ENCODE measurements around the gene PDE6A.
A peak's percentile ranks its signal among the peaks of the same experiment; 100 is the strongest.
"Not testable (repeated sequence)": the region's sequence is repeated elsewhere in the genome, so short reads cannot be mapped to it uniquely, and the experiment has no call there.

Gene PDE6A

GRCh38 chr5:149904293-149904886 lies 40.2 kb downstream of the PDE6A start:
- intact Hi-C loops (cut with DNase I): no loop called here
- DNase-seq: no peak

GRCh38 chr5:149903404-149903803 lies 41.2 kb downstream of the PDE6A start:
- intact Hi-C loops (cut with DNase I): no loop called here
- peak in 27 of 42 donors; percentile 3 to 66 (median 23) for DNase-seq

DNA sequence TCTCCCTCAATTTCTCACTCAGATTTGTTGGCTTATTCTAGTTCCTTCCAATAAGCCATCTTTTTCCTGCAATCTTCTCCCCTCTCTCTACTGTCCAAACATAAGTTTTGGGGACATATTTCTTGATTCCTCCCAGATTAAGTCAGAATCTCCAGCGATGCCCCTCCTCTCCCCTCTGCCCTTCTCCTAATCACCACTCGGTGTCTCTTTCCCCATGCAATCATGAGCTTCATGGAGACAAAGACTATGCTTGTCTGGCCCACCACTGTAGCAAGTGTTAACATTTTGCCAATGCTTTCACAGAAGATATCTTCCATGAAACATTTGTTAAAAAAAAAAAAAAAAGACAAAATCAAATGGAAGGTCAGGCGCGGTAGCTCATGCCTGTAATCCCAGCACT lies 42.4 kb downstream of the PDE6A start:
- intact Hi-C loops (cut with DNase I): no loop called here
- DNase-seq: no peak

DNA sequence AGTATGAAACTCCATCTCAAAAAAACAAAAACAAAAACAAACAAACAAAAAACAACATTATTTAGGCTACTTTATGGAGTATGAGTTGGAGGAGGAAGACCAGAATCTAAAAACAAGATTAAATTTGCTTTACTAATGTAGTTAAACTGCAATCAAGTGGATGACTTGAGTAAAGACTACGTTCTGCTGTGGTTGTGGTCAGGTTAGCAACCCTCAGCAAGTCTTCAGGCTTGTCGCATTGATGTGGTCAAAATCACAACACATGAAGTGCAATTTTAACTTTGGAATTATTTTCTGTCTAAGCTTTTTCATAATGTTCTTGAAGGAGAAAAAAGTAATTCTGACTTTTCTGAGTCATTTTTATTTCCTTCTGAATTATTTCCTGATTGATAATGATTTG lies 43.1 kb downstream of the PDE6A start:
- no peak for DNase-seq
- intact Hi-C loops (cut with DNase I): no loop called here

- intact Hi-C loops (cut with DNase I): no loop called here
- no peak for DNase-seq
Observed at GRCh38 chr5:149900390-149900789, 44.2 kb downstream of the PDE6A start.

GRCh38 chr5:149898811-149899210 lies 45.8 kb downstream of the PDE6A start:
- no peak for DNase-seq
- intact Hi-C loops (cut with DNase I): no loop called here

DNA sequence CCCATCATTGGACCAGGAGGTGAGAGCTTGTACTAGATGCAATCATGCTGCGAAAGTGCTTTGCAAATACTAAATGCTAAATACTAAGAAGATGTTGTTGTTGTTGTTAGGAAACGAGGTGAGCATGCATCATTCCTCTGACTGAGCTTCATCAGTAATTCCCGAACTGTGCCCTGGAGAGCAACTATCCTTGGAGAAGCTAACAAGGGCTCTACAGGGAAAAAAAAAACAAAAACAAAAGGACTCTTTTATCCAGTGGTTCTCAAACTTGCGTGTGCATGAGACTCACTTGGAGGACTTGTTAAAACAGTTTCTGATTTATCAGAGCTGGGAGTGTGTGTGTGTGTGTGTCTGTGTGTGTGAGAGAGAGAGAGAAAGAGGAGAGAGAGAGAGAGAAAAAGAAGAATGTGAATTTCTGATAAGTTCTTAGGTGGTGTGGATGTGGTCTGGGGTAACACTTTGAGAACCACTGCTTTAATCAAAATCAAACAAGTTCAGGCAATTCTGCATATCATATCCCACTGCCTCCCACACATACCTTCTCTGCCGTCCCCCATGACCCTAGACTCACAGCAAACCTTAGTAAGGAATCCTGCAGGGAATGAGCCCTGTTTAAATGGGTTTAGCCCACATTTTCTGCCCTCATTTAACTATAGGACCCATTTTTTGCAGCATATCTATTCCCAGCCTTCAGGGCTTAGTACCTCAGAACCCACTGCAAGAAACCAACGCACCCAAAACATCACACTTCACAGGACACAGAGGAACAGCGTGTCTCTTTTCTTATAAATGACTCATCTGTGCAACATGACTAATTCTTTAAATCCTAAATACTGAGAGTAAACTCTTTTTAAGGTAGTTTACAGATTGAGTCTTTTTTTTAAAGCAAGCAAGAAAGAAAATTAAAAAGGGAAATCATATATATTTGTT lies 48.9 kb downstream of the PDE6A start:
- DNase-seq: peak in 1 of 42 donors; percentile 15
- intact Hi-C loops (cut with DNase I): no loop called here

DNA sequence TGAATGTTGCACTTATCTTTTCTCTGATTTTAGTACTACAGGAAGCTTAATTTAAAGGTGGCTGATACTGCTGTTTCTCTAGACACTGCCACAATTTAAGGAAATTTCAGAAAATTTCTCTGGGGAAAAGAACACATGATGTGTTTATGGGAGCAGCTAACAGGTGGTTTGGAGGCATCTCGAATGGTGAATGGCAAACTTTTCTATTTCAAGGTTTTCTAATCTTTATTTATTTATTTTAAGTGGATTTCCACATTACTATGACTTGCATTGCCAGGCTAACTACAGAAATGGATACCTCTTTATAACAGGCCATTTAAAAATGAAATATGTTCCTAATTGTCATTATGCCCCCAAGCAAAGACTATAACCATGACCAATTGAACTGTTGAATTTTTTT lies 50.4 kb downstream of the PDE6A start:
- no peak for DNase-seq
- intact Hi-C loops (cut with DNase I): no loop called here

DNA sequence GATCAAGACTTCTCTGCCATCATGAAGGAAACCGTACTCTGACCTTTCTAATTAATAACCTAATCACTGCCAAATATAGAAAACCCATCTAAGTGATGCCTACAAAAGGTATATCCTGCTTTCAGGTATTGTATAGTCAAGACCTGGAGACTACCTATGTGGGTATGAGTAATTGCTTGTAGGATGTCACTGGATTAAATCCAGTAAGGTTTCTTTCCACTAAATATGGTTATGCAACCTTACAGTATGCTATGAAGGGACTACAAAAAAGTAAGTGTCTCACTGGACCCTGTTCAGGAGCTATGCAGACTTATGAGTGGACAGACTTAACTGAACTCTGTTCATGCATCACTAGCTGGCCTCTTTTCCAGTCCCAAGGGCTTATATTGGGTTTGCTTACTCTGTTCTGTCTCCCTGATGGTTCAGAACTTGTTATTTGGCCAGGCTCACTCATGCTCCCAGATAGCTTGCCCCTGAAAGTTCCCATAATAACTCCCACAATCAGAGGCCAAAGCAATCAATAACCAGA lies 51.1 kb downstream of the PDE6A start:
- no peak for DNase-seq
- intact Hi-C loops (cut with DNase I): no loop called here

DNA sequence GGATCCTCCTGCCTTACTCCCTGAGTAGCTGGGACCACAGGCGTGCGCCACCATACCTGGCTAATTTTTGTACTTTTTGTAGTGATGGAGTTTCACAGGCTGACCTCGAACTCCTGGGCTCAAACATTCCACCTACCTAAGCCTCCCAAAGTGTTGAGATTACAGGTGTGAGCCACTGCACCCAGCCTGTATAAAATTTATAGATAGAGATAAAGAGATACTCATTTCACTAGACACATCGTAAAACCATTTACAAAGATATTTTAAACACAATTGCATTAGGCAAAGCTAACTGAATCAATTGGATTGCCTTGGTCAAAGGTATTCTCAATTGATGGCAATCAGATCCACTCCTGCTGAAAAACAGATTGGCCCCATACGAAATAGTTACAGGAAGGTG lies 52.0 kb downstream of the PDE6A start:
- intact Hi-C loops (cut with DNase I): no loop called here
- DNase-seq: no peak

GRCh38 chr5:149888280-149888679 lies 56.3 kb downstream of the PDE6A start:
- intact Hi-C loops (cut with DNase I): no loop called here
- no peak for DNase-seq

DNA sequence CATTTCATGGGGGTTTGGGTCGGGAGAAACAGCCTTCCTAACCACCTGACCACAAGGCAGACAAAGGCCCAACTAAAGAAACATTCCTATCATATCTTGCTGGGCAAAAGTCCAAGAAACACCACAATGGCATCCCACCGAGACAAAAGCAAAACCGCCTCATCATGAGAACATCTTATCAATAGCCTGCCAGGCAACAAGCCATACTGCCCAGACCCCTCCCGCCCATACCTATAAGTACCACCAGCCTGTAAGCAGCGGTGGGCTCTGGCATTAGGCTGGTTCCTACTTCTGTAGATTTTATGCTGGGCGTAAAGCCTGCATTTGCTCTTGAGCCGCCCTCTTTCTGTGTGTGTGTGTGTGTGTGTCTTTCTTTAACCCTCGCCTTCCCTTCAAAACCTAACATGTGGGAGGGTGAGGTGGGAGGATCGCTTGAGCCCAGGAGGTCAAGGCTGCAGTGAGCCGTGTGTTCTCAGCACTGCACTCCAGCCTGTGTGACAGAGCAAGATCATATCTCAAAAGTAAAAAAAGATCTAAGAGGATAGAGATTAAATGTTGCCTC lies 56.9 kb downstream of the PDE6A start:
- intact Hi-C loops (cut with DNase I): no loop called here
- DNase-seq: peak in 2 of 42 donors; percentile 14 to 16

GRCh38 chr5:149886692-149887470 lies 57.7 kb downstream of the PDE6A start:
- no peak for DNase-seq

DNA sequence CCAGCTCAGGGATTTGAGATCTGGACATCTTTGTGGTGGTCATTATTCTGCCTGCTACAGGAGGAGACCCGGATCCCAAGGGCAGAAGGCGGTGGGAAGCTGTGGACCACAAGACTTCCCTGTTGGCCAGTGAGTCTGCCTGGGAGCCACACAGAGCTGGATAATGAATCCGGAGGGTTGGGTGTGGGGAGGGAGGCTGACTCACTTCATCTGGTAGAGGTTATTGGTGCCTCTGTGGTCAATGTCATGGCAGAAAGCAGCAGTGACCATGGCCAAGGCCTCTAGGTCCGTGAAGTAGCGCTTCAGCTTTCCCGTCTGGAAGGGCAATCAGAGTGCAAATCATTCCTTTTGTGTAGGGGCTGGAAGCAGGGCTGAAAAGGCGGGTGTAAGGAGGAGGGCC lies 58.5 kb downstream of the PDE6A start:
- DNase-seq: no peak
- intact Hi-C loops (cut with DNase I): no loop called here

More at GRCh38 chr5:149886692-149887470, 57.7 kb downstream of the PDE6A start:
- intact Hi-C loops (cut with DNase I): no loop called here

- intact Hi-C loops (cut with DNase I): no loop called here
- DNase-seq: no peak
Observed at GRCh38 chr5:149885513-149885912, 59.1 kb downstream of the PDE6A start.

DNA sequence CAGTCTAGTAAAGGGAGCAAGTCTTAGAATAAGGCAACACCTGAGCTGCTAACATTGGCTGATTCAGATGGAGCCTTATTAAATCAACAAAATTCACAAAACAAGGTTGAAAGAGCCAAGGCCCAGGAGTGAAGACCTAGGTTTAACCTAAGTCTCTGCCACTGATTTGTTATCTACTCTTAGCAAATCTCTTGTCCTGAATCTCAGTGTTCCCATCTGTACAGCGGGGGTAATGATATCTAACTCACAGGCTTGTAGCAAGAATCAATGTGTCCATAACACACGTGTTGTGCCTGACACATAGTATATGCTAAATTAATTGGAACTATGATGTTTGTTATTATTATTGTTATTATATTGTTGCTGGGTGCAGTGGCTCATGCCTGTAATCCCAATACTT lies 61.0 kb downstream of the PDE6A start:
- no peak for DNase-seq
- intact Hi-C loops (cut with DNase I): no loop called here

GRCh38 chr5:149882633-149883032 lies 62.0 kb downstream of the PDE6A start:
- intact Hi-C loops (cut with DNase I); DNase-seq: not testable (repeated sequence)

DNA sequence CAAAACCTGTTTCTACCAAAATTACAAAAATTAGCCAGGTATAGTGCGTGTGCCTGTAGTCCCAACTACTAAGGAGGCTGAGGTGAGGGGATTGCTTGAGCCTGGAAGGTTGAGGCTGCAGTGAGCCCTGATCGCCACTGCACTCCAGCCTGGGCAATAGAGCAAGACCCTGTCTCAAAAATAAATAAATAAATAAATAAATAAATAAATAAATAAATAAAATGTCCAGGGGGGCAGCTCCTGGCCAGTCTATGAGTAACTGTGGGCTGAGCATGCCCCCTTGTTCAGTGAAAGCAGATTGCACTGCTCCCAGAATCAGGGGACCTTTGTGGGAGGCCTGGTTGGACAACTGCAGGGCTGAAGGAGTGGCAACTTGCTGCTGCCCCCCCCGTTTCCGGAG lies 62.7 kb downstream of the PDE6A start:
- intact Hi-C loops (cut with DNase I): no loop called here
- no peak for DNase-seq

- DNase-seq: no peak
- intact Hi-C loops (cut with DNase I): no loop called here
Observed at GRCh38 chr5:149881069-149881622, 63.4 kb downstream of the PDE6A start.

All from head of caudate nucleus (tissue), 42 donors.